ENCODE data around the gene TRABD2A. TPM values are rescaled to one million over a fixed set of nuclear protein-coding genes. Genes with fewer than 3 reads are reported as not detected.

Gene TRABD2A
- total and polyA plus RNA-seq, 2 donors (not counting 1 experiment from before 2014, with no cell fraction given), result 4.4 to 14.4 TPM

GRCh38 chr2:84792856-84793522, 87.9 kb downstream of the TRABD2A start:
- H2AFZ ChIP-seq (ENCODE audit: low read length), result no peak overlapping the region
- H3K79me2 ChIP-seq (ENCODE audit: control insufficient read depth, insufficient read depth, low read length), result no peaks in the 10 kb centered on the region
- no peaks in the 10 kb centered on the region for H3K9me3 ChIP-seq (ENCODE audit: control insufficient read depth, insufficient read depth, low read depth, low read length)
- peak; percentile 55 to 66 for DNase-seq (ENCODE audit: low read depth in 2 of 2)
- H4K20me1 ChIP-seq (ENCODE audit: control insufficient read depth, extremely low read depth, insufficient read depth, low read length), result no peaks in the 10 kb centered on the region
- TF ChIP-seq CTCF (conservative IDR thresholded peaks at IDR 0.05 in 1 of 2, IDR thresholded peaks at IDR 0.05 in 1 of 2; ENCODE audit: low read depth in 1 of 2, low read length in 2 of 2) (no peak), EZH2 (IDR thresholded peaks at IDR 0.05; ENCODE audit: low read length, missing control alignments) (no peak)
- H3K4me1 ChIP-seq (ENCODE audit: control insufficient read depth, extremely low read depth, insufficient read depth, low read length), result no peaks in the 10 kb centered on the region
- H3K27me3 ChIP-seq (ENCODE audit: control insufficient read depth, insufficient read depth, low read length), result no peaks in the 10 kb centered on the region
- H3K9ac ChIP-seq (ENCODE audit: insufficient read depth, low read length), result no peak overlapping the region
- no peak overlapping the region for H3K4me2 ChIP-seq (ENCODE audit: extremely low read depth, insufficient read depth, low read length)
- H3K4me3 ChIP-seq (replicated peaks in 1 of 4; ENCODE audit: control extremely low read depth in 1 of 4, insufficient read depth in 1 of 4, low read depth in 3 of 4, low read length in 4 of 4), result no peak overlapping the region
- H3K27ac ChIP-seq (ENCODE audit: insufficient read depth, low read length), result no peak overlapping the region
- H3K36me3 ChIP-seq (ENCODE audit: control insufficient read depth, insufficient read depth, low read length), result no peaks in the 10 kb centered on the region

- no peaks in the 10 kb centered on the region for H3K36me3 ChIP-seq (ENCODE audit: control insufficient read depth, insufficient read depth, low read length)
- H3K4me3 ChIP-seq (replicated peaks in 1 of 4; ENCODE audit: control extremely low read depth in 1 of 4, insufficient read depth in 1 of 4, low read depth in 3 of 4, low read length in 4 of 4), result no peak overlapping the region
- no peaks in the 10 kb centered on the region for H3K4me1 ChIP-seq (ENCODE audit: control insufficient read depth, extremely low read depth, insufficient read depth, low read length)
- no peak overlapping the region for H3K27ac ChIP-seq (ENCODE audit: insufficient read depth, low read length)
- no peak overlapping the region for H3K4me2 ChIP-seq (ENCODE audit: extremely low read depth, insufficient read depth, low read length)
- H3K9ac ChIP-seq (ENCODE audit: insufficient read depth, low read length), result no peak overlapping the region
- H2AFZ ChIP-seq (ENCODE audit: low read length), result no peak overlapping the region
- DNase-seq (ENCODE audit: low read depth in 2 of 2), result no peak
- TF ChIP-seq EZH2 (IDR thresholded peaks at IDR 0.05; ENCODE audit: low read length, missing control alignments) (no peak), CTCF (conservative IDR thresholded peaks at IDR 0.05 in 1 of 2, IDR thresholded peaks at IDR 0.05 in 1 of 2; ENCODE audit: low read depth in 1 of 2, low read length in 2 of 2) (no peak)
- H3K27me3 ChIP-seq (ENCODE audit: control insufficient read depth, insufficient read depth, low read length), result no peaks in the 10 kb centered on the region
- no peaks in the 10 kb centered on the region for H4K20me1 ChIP-seq (ENCODE audit: control insufficient read depth, extremely low read depth, insufficient read depth, low read length)
- no peaks in the 10 kb centered on the region for H3K79me2 ChIP-seq (ENCODE audit: control insufficient read depth, insufficient read depth, low read length)
- no peaks in the 10 kb centered on the region for H3K9me3 ChIP-seq (ENCODE audit: control insufficient read depth, insufficient read depth, low read depth, low read length)
Observed at GRCh38 chr2:84788498-84788897, 92.4 kb downstream of the TRABD2A start.

GRCh38 chr2:84788027-84788426, 92.9 kb downstream of the TRABD2A start:
- no peak for TF ChIP-seq CTCF (conservative IDR thresholded peaks at IDR 0.05 in 1 of 2, IDR thresholded peaks at IDR 0.05 in 1 of 2; ENCODE audit: low read depth in 1 of 2, low read length in 2 of 2)
- TF ChIP-seq EZH2 (IDR thresholded peaks at IDR 0.05; ENCODE audit: low read length, missing control alignments), result no peak
- Histone ChIP-seq H3K27ac (ENCODE audit: insufficient read depth, low read length) (no peak overlapping the region), H3K9me3 (ENCODE audit: control insufficient read depth, insufficient read depth, low read depth, low read length) (no peaks in the 10 kb centered on the region), H3K4me1 (ENCODE audit: control insufficient read depth, extremely low read depth, insufficient read depth, low read length) (no peaks in the 10 kb centered on the region), H3K79me2 (ENCODE audit: control insufficient read depth, insufficient read depth, low read length) (no peaks in the 10 kb centered on the region), H4K20me1 (ENCODE audit: control insufficient read depth, extremely low read depth, insufficient read depth, low read length) (no peaks in the 10 kb centered on the region), H3K36me3 (ENCODE audit: control insufficient read depth, insufficient read depth, low read length) (no peaks in the 10 kb centered on the region), H2AFZ (ENCODE audit: low read length) (no peak overlapping the region), H3K9ac (ENCODE audit: insufficient read depth, low read length) (no peak overlapping the region), H3K4me2 (ENCODE audit: extremely low read depth, insufficient read depth, low read length) (no peak overlapping the region), H3K27me3 (ENCODE audit: control insufficient read depth, insufficient read depth, low read length) (no peaks in the 10 kb centered on the region), H3K4me3 (replicated peaks in 1 of 4; ENCODE audit: control extremely low read depth in 1 of 4, insufficient read depth in 1 of 4, low read depth in 3 of 4, low read length in 4 of 4) (no peak overlapping the region)
- no peak for DNase-seq (ENCODE audit: low read depth in 2 of 2)
